Epithelial cell of proximal tubule (primary cell): Measurements from ENCODE around the gene CNTNAP4. TPM values are rescaled to one million over a fixed set of nuclear protein-coding genes. Genes with fewer than 3 reads are reported as not detected.

Source experiments
- DNase-seq: peaks from one replicate; pipeline ENCODE4 v3.0.0-alpha.2; 2011; ENCODE audit warnings: low read depth
- H3K4me3 ChIP-seq: 2 replicates; pipeline ENCODE4 v1.5.1; 2011; ENCODE audit warnings: low read depth, mild to moderate bottlenecking, low read length
- total RNA-seq: library from RNA; depleted of rRNA; stranded (reverse); fragments of >200 nt; gene quantifications from 2 replicates; pipeline ENCODE4 v1.2.3, GENCODE V29; 2015
- TF ChIP-seq, protein P1 (sequence below): conservative IDR thresholded peaks from 2 replicates; pipeline ENCODE4 v1.5.1; 2012; ENCODE audit warnings: low read depth, mild to moderate bottlenecking, low read length

Gene CNTNAP4
- total RNA-seq, 1 donor from 2014 or later = not detected

DNA sequence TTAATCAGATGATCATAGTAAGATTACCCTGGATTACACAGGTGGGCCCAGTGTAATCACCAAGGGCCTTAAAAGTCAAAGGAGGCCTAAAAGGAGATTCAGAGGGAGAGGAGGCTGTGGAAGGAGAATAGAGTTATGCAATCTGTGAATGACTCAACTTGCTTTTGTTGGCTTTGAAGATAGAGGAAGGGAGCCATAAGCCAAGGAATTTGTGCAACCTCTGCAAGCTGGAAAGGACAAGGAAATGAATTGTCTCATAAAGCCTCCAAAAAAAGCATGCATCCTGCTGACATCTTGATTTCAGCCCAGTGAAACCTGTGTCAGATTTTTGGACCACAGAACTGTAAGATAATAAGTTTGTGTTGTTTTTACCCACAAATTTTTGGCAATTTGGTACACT is 109.6 kb downstream of the CNTNAP4 start:
- TF ChIP-seq, protein P1, sequence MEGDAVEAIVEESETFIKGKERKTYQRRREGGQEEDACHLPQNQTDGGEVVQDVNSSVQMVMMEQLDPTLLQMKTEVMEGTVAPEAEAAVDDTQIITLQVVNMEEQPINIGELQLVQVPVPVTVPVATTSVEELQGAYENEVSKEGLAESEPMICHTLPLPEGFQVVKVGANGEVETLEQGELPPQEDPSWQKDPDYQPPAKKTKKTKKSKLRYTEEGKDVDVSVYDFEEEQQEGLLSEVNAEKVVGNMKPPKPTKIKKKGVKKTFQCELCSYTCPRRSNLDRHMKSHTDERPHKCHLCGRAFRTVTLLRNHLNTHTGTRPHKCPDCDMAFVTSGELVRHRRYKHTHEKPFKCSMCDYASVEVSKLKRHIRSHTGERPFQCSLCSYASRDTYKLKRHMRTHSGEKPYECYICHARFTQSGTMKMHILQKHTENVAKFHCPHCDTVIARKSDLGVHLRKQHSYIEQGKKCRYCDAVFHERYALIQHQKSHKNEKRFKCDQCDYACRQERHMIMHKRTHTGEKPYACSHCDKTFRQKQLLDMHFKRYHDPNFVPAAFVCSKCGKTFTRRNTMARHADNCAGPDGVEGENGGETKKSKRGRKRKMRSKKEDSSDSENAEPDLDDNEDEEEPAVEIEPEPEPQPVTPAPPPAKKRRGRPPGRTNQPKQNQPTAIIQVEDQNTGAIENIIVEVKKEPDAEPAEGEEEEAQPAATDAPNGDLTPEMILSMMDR = no peak

DNA sequence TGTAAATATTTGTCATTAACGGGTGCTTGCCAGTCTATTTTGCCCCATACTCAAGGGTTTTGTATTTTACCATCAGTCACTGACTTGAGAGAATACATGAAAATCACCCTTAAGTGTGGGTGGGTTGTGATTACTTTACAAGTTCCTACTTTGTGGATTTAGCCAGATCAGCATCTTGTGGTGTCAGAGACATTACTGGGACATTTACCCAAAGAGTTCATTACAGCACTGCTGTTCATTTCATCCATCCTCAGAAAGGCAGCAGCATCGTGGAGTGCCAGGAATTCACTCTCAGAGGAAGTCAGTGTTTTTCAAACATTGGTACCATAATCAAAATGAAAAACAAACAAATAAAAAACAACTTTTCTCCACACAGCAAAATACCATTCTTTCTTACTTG is 110.8 kb downstream of the CNTNAP4 start:
- no peak overlapping the region for H3K4me3 ChIP-seq
- DNase-seq = no peak
- TF ChIP-seq, protein P1 = no peak

More for the DNA sequence above, 109.6 kb downstream of the CNTNAP4 start:
- no peak overlapping the region for H3K4me3 ChIP-seq
- no peak for DNase-seq

DNA sequence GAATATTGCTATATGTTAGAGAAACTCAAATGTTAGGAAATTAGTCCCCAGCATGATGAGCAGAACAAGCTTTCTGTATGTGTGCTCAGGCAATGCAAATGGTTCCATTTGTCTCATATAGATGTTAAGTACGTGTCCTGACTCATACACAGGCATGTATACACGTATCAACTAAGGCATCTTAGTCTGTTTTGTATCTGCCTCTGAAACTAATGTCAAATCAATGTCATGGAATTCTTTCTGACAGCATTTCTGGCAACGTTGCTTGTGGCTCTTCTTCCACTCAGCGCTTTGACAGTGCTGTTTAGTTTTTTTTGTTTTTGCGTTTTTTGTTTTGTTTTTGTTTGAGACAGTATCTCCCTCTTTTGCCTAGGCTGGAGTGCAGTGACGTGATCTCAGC is 111.9 kb downstream of the CNTNAP4 start:
- H3K4me3 ChIP-seq = no peak overlapping the region
- no peak for DNase-seq
- TF ChIP-seq, protein P1 = no peak

DNA sequence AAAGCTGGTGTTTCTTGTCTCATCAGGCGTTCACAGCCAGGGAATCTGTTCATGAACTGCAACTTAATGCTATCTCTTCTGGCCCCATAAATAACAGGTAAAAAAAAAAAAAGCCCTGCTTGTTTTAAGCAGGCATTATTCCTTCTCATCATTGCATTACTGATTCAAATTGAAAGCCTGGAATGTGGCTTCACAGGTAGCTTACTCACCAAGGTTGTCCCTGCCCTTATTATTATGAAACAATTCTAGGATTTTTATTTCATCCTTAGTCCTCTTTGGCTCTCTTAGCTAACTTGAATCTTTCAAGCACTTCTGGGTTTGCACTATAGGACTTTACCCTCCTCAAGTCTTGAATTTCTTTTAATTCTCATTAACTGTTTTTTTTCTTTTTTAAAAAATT is 113.3 kb downstream of the CNTNAP4 start:
- no peak for DNase-seq
- TF ChIP-seq, protein P1 = no peak
- no peak overlapping the region for H3K4me3 ChIP-seq

DNA sequence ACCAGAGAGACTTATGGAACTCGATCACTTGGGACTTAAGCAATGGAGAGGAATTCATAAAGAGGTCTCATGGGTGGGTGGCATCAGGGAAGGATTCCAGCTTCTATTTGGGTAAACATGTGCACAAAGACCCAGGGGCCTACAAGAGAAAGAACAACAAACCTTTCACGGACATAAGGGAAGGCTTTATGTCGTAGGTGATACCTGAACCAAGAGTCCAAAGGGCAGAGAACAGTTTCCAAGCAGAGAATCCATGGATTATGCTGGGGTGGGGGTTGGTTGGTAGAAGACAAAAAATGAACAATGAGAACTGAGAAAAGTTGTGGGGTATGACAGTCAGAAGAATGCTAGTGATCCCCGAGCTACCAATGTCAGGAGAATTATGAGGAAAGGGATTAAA is 119.8 kb downstream of the CNTNAP4 start:
- no peak overlapping the region for H3K4me3 ChIP-seq
- no peak for DNase-seq
- TF ChIP-seq, protein P1 = no peak

- TF ChIP-seq, protein P1 = no peak
- H3K4me3 ChIP-seq = no peak overlapping the region
- no peak for DNase-seq
Measured at GRCh38 chr16:76409706-76410105, 132.5 kb downstream of the CNTNAP4 start.

- no peak for DNase-seq
- no peak overlapping the region for H3K4me3 ChIP-seq
- TF ChIP-seq, protein P1 = no peak
Measured at GRCh38 chr16:76421571-76421970, 144.4 kb downstream of the CNTNAP4 start.
